LNCaP clone FGC (cell line): ENCODE results near the gene PFKP.

Source experiments
- DNase-seq: peaks from one replicate; pipeline ENCODE4 v3.0.0-alpha.2; 2011; ENCODE audit warnings: low read depth
- H3K4me3 ChIP-seq: 2 replicates; pipeline ENCODE4 v1.5.1; 2011; ENCODE audit warnings: mild to moderate bottlenecking, low read depth, low read length, control low read depth
- TF ChIP-seq, protein P1 (sequence below): IDR thresholded peaks from 2 replicates; pipeline ENCODE4 v1.5.1; 2012; ENCODE audit warnings: mild to moderate bottlenecking; ENCODE audit not compliant: control insufficient read depth, insufficient read depth; ENCODE audit errors: extremely low read depth

PFKP gene

DNA sequence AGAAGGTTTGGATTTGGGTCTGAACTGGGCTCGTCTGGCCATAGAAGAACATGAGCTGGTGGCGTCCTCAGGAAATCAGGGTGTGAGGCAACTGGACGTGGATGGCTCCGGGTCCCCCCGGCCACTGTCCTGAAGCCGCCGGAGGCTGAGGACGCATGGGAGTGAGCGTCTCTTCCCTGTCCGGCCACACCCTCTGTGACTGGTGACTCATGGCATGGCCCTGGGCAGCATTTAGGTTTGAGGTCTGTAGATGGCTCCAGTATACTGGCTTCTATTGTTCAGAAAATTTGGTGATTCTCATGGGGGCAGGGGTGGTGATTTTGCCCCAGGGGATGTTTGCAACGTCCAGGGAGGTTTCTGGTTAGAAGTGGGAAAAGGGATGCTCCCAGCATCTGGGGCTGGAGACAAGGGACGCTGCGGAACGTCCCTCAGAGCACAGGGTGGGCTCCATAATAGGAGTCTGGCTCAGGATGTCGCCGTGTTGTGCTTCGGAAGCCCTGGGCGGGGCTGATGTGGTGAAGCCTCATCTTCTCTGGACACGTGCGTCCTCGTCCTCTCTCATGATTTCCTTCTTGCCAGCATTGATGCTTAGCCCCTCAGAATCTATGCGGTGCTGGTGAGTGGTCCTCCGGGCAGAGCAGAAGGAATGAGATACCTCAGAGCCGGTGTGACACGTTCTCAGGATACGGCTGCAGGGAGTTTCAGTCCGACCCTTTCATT, 55.3 kb downstream of the PFKP start:
- TF ChIP-seq, protein P1, sequence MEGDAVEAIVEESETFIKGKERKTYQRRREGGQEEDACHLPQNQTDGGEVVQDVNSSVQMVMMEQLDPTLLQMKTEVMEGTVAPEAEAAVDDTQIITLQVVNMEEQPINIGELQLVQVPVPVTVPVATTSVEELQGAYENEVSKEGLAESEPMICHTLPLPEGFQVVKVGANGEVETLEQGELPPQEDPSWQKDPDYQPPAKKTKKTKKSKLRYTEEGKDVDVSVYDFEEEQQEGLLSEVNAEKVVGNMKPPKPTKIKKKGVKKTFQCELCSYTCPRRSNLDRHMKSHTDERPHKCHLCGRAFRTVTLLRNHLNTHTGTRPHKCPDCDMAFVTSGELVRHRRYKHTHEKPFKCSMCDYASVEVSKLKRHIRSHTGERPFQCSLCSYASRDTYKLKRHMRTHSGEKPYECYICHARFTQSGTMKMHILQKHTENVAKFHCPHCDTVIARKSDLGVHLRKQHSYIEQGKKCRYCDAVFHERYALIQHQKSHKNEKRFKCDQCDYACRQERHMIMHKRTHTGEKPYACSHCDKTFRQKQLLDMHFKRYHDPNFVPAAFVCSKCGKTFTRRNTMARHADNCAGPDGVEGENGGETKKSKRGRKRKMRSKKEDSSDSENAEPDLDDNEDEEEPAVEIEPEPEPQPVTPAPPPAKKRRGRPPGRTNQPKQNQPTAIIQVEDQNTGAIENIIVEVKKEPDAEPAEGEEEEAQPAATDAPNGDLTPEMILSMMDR, result no peak
- DNase-seq, result no peak

DNA sequence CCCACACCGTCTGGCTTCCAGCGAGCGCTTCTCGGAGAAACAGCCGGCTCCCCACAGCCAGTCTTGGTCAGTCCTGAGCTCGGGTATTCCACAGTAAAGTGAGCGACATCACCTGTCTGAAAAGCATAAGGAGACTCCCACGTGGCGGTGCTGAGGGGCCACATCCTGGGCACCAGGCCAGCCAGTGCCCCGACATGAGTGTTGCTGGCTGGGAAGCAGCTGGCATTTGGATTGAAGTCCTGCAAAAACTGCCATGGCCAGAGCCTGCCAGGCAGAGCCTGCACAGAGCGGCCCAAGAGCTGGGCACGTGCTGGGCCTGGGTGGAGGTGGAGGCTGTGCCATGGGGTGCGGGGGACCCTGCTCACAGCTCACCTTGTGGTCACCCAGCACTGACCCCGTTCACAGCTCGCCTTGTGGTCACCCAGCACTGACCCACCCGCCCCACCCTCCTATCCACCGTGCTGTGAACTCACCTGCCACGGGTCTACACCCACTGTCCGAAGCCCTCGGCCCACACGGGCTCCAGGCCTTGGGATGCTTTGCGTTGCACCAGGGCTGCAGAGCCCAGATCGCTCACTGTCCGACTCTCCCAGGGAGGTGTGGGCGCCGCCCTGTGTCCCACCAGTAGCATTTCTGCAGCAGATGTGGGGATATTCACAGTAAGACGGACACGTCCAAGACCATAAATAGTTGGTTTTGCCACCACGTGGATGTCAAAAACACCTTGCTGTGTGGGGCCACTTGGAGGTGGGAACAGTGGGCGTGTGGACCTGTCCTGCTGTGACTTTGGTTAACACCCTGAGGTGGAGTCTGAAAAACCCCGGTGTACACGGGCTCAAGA, 56.4 kb downstream of the PFKP start:
- TF ChIP-seq, protein P1, result no peak
- H3K4me3 ChIP-seq, result no peak overlapping the region
- DNase-seq, result no peak

More for the DNA sequence above, 55.3 kb downstream of the PFKP start:
- no peak overlapping the region for H3K4me3 ChIP-seq

DNA sequence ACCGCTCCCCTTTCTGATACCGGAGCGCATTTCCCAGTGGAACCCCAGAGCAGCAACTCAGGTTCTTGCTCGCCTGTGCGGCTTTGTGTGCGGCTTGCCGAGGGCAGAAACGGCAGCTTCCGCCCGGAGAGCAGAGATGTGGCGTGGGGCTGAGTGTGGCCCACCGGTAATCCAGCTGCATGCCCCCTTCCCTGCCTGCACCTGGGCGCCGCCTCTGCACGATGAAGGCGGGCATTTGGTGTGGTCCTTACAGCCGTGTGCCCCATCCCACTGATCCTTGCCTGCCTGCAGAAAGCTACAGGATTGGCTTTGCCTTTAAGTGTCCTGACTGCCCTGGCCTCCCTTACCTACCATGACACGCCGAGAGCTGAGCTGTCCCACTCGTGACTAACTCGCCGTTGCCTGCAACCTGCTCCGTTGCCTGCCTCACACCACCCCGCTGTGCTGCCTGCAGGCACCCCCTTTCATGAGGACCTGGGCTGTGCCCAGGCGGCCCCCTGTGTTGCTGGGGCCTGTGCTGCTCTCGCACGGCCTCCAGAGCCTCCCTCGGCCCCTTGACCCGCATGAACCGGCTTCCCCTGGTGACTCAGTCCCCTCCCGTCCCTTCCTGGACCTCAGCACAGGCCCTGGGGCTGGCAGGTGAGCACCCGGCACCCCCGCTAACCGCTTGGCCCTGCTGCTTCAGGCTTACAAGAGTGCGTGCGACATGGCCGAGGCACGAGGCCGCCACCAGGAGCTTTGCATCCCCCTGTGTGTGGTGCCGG, 57.2 kb downstream of the PFKP start:
- no peak for DNase-seq
- TF ChIP-seq, protein P1, result no peak
- no peak overlapping the region for H3K4me3 ChIP-seq

DNA sequence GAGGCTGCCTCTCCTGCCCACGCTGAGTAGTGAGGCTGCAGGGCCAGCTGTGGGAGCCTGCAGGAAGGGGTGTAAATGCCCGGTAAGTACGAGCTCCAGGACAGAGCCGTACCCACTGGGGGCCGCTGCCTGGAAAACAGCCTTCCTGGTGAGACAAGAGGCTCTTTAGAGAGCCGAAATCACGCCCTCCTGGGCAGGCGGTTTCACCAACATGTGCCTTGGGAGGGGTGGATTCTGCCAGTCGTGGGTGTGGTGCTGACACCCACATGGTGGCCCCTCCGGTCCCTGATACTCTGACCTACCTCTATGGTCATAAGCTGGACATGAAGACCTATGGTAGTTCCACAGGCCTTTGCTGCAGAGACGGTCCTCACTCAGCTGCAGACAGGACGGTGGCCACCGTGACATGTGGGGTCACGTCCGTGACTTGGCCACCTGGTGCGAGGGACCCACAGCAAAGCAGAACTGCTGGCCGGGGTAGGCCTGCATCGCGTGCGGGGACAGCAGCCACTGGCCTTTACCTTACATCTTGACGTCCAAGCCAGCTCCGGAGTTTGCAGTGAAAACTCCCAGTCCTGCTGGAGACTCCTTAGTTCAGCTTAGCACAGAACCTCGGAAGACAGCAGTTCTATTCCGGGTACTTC, 58.3 kb downstream of the PFKP start:
- DNase-seq, result no peak
- TF ChIP-seq, protein P1, result no peak
- H3K4me3 ChIP-seq, result no peak overlapping the region

DNA sequence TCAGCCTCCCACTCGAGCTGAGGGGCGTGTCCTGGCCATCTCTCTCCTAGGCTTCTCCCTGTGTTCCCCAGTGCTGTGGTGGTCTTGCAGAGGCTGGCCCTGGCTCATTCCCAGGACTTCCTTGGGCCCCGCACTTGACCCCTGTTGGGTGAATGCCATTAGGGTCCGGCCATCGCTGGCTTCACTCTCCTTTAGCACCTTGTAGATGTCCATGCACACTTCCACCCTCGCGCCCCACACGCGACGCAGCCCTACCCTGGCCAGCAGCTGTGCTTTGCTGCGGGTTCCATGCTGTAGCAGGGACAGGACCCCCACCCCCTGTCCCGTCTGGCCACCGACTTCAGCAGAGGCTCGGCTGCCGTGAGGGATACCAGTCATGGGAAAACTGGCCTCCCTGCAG, 58.9 kb downstream of the PFKP start:
- no peak overlapping the region for H3K4me3 ChIP-seq
- TF ChIP-seq, protein P1, result no peak
- no peak for DNase-seq

DNA sequence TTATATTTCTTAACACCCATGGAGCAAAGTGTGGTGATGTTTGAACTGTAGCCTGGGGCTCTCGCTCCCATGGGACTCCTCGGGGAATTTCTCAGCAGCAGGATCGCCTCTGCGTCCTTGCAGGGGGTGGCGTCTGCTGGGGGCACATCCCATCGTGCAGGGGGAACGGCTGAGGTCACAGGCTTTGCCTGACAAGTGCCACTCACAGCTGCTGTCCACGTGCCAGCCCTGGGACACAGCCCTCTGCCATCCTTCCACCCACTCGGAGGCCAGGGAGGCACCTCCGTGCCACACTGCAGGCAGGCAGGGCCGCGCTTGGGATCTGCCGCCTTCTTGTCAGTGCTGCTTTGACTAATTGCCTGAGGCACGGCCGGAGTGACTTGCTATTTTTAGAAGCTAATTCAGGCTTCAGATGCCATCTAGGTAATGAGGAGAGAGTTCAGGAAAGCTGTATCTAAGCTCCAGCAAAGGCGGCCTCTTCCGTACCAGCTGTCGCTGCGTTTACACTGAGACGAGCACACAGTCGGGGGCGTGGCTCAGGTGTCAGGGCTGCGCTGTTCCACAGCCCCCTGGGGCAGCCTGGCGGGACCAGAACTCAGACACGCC, 59.5 kb downstream of the PFKP start:
- TF ChIP-seq, protein P1, result no peak
- DNase-seq, result no peak
- H3K4me3 ChIP-seq, result no peak overlapping the region
